ENCODE results near the gene SMTN. TPM values are rescaled to one million over a fixed set of nuclear protein-coding genes. Genes with fewer than 3 reads are reported as not detected.

The SMTN gene
- total RNA-seq: 107 TPM

GRCh38 chr22:31080848-31081649 is at the start of gene SMTN:
SMTN (plus strand) TSS chr22:31081318; CDS start chr22:31083259, 1,941 bp downstream.

GRCh38 chr22:31107178-31107893 is 26.2 kb downstream of the SMTN start, which contains the start of gene SELENOM:
SELENOM (minus strand) TSS chr22:31107568; CDS start chr22:31107505, 63 bp downstream.

DNA sequence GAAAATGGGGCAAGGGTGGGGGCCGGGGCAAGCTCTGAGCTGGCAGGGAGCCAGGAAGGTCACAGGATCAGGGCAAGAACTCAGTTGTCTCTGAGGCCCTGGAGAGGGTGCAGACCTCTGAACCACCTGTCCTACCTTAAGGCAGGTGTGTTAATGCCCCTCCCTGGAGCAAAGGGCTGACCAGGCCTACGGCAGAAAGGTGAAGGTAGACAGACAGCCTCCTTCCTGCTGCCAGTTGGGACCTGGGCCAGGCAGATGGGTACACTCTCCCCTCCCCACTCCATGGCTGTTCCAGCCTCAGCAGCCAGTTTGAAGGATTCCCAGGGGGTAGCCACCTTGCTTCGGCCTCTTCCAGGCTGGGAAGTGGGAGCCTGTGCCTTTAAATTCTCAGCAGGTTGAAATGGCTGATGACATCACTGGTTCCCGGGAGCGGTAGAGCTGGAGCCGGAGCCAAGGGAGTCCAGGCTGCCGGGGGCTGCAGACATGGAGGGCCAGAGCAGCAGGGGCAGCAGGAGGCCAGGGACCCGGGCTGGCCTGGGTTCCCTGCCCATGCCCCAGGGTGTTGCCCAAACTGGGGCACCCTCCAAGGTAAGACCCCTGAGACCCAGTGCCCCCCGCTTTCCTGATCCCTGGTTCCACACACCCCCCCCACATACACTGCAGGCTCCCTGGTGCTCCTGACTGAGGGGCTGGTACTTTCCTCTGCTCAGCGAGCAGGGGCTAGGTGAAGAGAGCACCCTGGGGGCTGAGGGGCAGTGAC is 41.6 kb downstream of the SMTN start, which contains the start of gene INPP5J:
Gene INPP5J (plus strand): TSS at position 435 of the 760 bp plus-strand sequence. CDS start 49 bp downstream, at position 484.

GRCh38 chr22:31139866-31140716 is 59.0 kb downstream of the SMTN start, which contains the start of gene PLA2G3:
PLA2G3 (minus strand) TSS chr22:31140508; CDS start chr22:31140354, 154 bp downstream.

Other genes with a start within 250 kb of the SMTN start
- gene MORC2, start 112.5 kb upstream of the SMTN start, total RNA-seq: 28.4 TPM
- 118 TPM for gene TUG1, start 112.1 kb upstream of the SMTN start, total RNA-seq
- 29.4 TPM for gene SELENOM, start 26.2 kb downstream of the SMTN start, total RNA-seq
- 5.0 TPM for gene INPP5J, start 41.6 kb downstream of the SMTN start, total RNA-seq
- gene PLA2G3, start 59.2 kb downstream of the SMTN start, total RNA-seq: not detected
- 30.5 TPM for gene RNF185, start 78.9 kb downstream of the SMTN start, total RNA-seq
- gene LIMK2, start 131.0 kb downstream of the SMTN start, total RNA-seq: 55.2 TPM
- 23.6 TPM for gene PIK3IP1, start 211.2 kb downstream of the SMTN start, total RNA-seq

Data from metanephros (tissue), 1 donor.